ENCODE measurements around the gene SPATA2.
A peak's percentile ranks its signal among the peaks of the same experiment; 100 is the strongest.

SPATA2 gene

GRCh38 chr20:49935746-49936152 is 20.4 kb upstream of the SPATA2 start:
- in situ Hi-C loops (cut with MboI; ENCODE audit: low sequenced_read_pairs, unreplicated experiment), result no loop called here
- no peak for TF ChIP-seq CTCF (IDR thresholded peaks at IDR 0.05; ENCODE audit: borderline replicate concordance, control extremely low read depth, extremely low read depth, insufficient read depth, missing control alignments)
- no peak for DNase-seq (ENCODE audit: low spot score)

- no peak for TF ChIP-seq CTCF (IDR thresholded peaks at IDR 0.05; ENCODE audit: borderline replicate concordance, control extremely low read depth, extremely low read depth, insufficient read depth, missing control alignments)
- in situ Hi-C loops (cut with MboI; ENCODE audit: low sequenced_read_pairs, unreplicated experiment), result no loop called here
- DNase-seq (ENCODE audit: low spot score), result no peak
Observed at GRCh38 chr20:49929142-49929494, 13.8 kb upstream of the SPATA2 start.

- peak; percentile 76 for TF ChIP-seq CTCF (IDR thresholded peaks at IDR 0.05; ENCODE audit: borderline replicate concordance, control extremely low read depth, extremely low read depth, insufficient read depth, missing control alignments)
- in situ Hi-C loops (cut with MboI; ENCODE audit: low sequenced_read_pairs, unreplicated experiment), result no loop called here
- peak; percentile 79 for DNase-seq (ENCODE audit: low spot score)
Observed at GRCh38 chr20:49928411-49929141, 13.2 kb upstream of the SPATA2 start.

- in situ Hi-C loops (cut with MboI; ENCODE audit: low sequenced_read_pairs, unreplicated experiment), result no loop called here
- TF ChIP-seq CTCF (IDR thresholded peaks at IDR 0.05; ENCODE audit: borderline replicate concordance, control extremely low read depth, extremely low read depth, insufficient read depth, missing control alignments), result no peak
- no peak for DNase-seq (ENCODE audit: low spot score)
Observed at GRCh38 chr20:49925901-49926454, 10.6 kb upstream of the SPATA2 start.

GRCh38 chr20:49924247-49924646 is 8.9 kb upstream of the SPATA2 start:
- DNase-seq (ENCODE audit: low spot score), result no peak
- no peak for TF ChIP-seq CTCF (IDR thresholded peaks at IDR 0.05; ENCODE audit: borderline replicate concordance, control extremely low read depth, extremely low read depth, insufficient read depth, missing control alignments)
- in situ Hi-C loops (cut with MboI; ENCODE audit: low sequenced_read_pairs, unreplicated experiment), result no loop called here

GRCh38 chr20:49919461-49919860 is 4.1 kb upstream of the SPATA2 start:
- no peak for DNase-seq (ENCODE audit: low spot score)
- TF ChIP-seq CTCF (IDR thresholded peaks at IDR 0.05; ENCODE audit: borderline replicate concordance, control extremely low read depth, extremely low read depth, insufficient read depth, missing control alignments), result no peak
- in situ Hi-C loops (cut with MboI; ENCODE audit: low sequenced_read_pairs, unreplicated experiment), result no loop called here
